Renal pelvis (tissue), 12 donors: Measurements from ENCODE around the gene TSTD2. TPM values are rescaled to one million over a fixed set of nuclear protein-coding genes. Genes with fewer than 3 reads are reported as not detected.
A peak's percentile ranks its signal among the peaks of the same experiment; 100 is the strongest.

Experiments
- DNase-seq: peaks from one replicate; pipeline ENCODE4 v3.0.0-alpha.2; 2013
- long read RNA-seq, 16 experiments: transcript quantifications; one replicate each; lab custom pipeline, GENCODE V29; 2026
- polyA plus RNA-seq, 3 donors: library from polyadenylated mRNA; unstranded; fragments of 120-200 nt; gene quantifications; one replicate each; pipeline ENCODE4 v1.2.1, GENCODE V29; 2013; ENCODE audit not compliant: insufficient read length in 3 of 3

Gene TSTD2
- 10 to 100 TPM; 29.0 to 40.8 (median 38.8) TPM for polyA plus RNA-seq
- long read RNA-seq, donor 1, full-length matches to known transcripts: 17 of 17 reads
- long read RNA-seq, donor 1, partial matches to known transcripts: 0 of 17 reads
- long read RNA-seq, donor 1, other reads (novel, unspliced or antisense): 0 of 17 reads
- long read RNA-seq, donor 2, full-length matches to known transcripts: 20 of 25 reads
- long read RNA-seq, donor 2, partial matches to known transcripts: 5 of 25 reads
- long read RNA-seq, donor 2, other reads (novel, unspliced or antisense): 0 of 25 reads
- long read RNA-seq, donor 3, full-length matches to known transcripts: 20 of 20 reads
- long read RNA-seq, donor 3, partial matches to known transcripts: 0 of 20 reads
- long read RNA-seq, donor 3, other reads (novel, unspliced or antisense): 0 of 20 reads
- long read RNA-seq, donor 4, full-length matches to known transcripts: 10 of 10 reads
- long read RNA-seq, donor 4, partial matches to known transcripts: 0 of 10 reads
- long read RNA-seq, donor 4, other reads (novel, unspliced or antisense): 0 of 10 reads
- long read RNA-seq, donor 5, full-length matches to known transcripts: 6 of 6 reads
- long read RNA-seq, donor 5, partial matches to known transcripts: 0 of 6 reads
- long read RNA-seq, donor 5, other reads (novel, unspliced or antisense): 0 of 6 reads
- long read RNA-seq, donor 6, full-length matches to known transcripts: 10 of 19 reads
- long read RNA-seq, donor 6, partial matches to known transcripts: 9 of 19 reads
- long read RNA-seq, donor 6, other reads (novel, unspliced or antisense): 0 of 19 reads
- long read RNA-seq, donor 7, full-length matches to known transcripts: 27 of 45 reads
- long read RNA-seq, donor 7, partial matches to known transcripts: 12 of 45 reads
- long read RNA-seq, donor 7, other reads (novel, unspliced or antisense): 6 of 45 reads
- long read RNA-seq, donor 8, full-length matches to known transcripts: 14 of 14 reads
- long read RNA-seq, donor 8, partial matches to known transcripts: 0 of 14 reads
- long read RNA-seq, donor 8, other reads (novel, unspliced or antisense): 0 of 14 reads
- long read RNA-seq, donor 9, full-length matches to known transcripts: 22 of 27 reads
- long read RNA-seq, donor 9, partial matches to known transcripts: 5 of 27 reads
- long read RNA-seq, donor 9, other reads (novel, unspliced or antisense): 0 of 27 reads
- long read RNA-seq, donor 10, full-length matches to known transcripts: 28 of 35 reads
- long read RNA-seq, donor 10, partial matches to known transcripts: 7 of 35 reads
- long read RNA-seq, donor 10, other reads (novel, unspliced or antisense): 0 of 35 reads
- long read RNA-seq, donor 11, transcript TSTD2-205 (1 exons, 3,076 nt): major isoform, 14 of 14 reads
- long read RNA-seq, donor 11, partial matches to known transcripts: 0 of 14 reads
- long read RNA-seq, donor 11, other reads (novel, unspliced or antisense): 0 of 14 reads
- long read RNA-seq, donor 12, full-length matches to known transcripts: 41 of 41 reads
- long read RNA-seq, donor 12, partial matches to known transcripts: 0 of 41 reads
- long read RNA-seq, donor 12, other reads (novel, unspliced or antisense): 0 of 41 reads
- long read RNA-seq, donor 13, transcript TSTD2-205 (1 exons, 3,076 nt): major isoform, 16 of 25 reads
- long read RNA-seq, donor 13, partial matches to known transcripts: 9 of 25 reads
- long read RNA-seq, donor 13, other reads (novel, unspliced or antisense): 0 of 25 reads
- long read RNA-seq, donor 14: 0 reads
- long read RNA-seq, donor 15, full-length matches to known transcripts: 33 of 41 reads
- long read RNA-seq, donor 15, partial matches to known transcripts: 8 of 41 reads
- long read RNA-seq, donor 15, other reads (novel, unspliced or antisense): 0 of 41 reads
- long read RNA-seq, donor 16, full-length matches to known transcripts: 33 of 33 reads
- long read RNA-seq, donor 16, partial matches to known transcripts: 0 of 33 reads
- long read RNA-seq, donor 16, other reads (novel, unspliced or antisense): 0 of 33 reads

DNA sequence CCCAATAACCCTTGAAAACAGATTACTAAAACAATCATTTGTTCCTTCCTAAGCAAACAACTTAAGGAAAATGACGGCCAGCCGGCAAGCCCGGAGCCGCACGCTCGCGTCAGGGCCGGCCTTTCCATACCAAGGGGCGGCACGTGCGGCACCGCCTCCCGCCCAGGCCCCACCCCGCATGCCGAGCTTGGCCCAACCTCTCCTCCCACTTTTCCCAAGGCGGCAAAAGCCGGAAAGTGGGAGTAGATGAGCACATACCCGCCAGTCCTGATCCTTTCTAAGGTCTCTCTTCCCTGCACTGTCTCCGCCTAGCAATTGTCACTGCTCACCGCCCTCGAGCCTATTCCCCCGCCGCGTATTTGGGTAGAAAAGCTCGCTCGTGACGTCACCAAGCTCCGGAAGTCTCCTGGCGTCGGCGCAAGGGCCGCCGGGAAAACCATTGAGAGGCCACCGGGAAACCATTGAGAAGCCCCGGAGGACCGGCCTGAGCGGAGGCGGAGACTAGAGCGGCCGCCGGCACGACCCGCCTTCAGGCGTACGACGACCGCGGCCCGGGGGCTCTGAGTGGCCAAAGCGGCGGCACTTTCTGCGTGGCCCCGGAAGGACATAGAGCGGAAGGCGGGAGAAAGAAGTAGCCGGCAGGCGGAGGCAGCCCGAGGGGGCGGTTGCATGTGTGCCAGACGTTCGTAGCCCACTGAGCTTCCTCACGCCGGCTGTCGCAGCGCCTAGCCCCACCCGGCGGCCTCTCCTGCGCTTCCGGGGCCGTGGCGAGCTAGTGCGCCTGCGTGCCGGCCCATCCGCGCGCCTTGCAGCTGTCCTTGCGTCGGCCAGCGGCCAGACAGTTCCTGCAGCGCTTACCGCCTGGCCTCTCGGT lies at the start of gene TSTD2, which contains the start of gene NCBP1:
Gene TSTD2, minus strand, starts transcription at position 384 of the 874 bp plus-strand sequence. CDS start 5,806 bp downstream, outside the sequence.
Gene NCBP1, plus strand, starts transcription at position 837 of the 874 bp plus-strand sequence. CDS start 61 bp downstream, outside the sequence.
- peak; percentile 98 for DNase-seq

DNA sequence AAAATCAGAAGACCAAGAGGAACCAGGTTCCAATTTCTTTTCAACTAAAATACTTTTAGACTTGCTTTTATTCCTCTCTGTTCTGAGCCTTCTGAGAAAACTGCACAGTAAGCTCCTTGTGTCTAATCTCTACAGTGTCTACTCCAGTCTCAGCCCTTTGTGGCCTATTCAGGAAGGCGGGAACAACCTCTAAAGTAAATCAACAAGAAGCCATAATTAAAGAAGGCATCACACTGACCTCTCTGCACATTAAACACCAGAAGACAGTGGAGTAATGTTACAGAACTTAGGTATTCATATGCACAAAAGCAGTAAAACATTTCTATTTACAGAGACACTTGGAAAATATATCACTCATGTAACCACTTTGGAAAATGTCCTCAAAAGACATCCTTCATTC lies 49.1 kb upstream of the TSTD2 start:
- DNase-seq: no peak

DNA sequence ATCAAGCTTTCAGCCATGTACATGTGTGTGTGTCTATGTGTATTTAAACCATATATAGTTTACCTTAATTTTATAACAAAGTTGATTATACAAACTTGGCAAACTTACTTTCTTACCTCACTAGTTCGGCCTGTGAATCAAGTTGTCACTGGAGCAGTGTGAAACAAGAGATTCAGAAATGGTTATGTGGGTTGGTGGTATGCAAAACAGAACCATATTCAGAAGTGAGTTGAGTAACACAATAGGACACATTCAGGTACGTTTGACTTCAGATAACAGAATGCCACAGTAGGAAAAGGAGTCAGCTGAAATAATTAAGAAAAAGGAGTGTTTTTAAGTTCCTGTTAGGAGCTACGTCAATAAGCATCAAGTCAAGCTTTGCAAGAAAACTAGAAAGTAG lies 42.5 kb upstream of the TSTD2 start:
- no peak for DNase-seq

DNA sequence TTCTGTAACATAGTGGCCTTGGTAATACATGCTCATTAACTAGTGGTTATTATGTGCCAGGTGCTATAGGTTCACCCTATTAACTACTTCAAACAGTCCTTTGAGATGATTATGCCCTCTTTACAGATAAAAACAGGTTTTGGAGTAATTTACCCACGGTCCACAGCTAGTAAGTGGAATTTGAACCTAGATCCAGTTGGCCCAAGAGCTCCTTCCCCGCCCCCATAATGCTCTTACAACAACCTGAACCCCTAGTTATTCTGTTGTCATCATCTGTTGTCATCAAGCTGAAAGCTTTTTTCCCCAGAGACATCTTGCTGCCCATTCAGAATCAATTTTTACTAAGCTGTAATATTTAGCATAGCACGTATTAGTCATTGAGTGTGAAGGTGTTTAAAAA lies 40.8 kb upstream of the TSTD2 start:
- no peak for DNase-seq

DNA sequence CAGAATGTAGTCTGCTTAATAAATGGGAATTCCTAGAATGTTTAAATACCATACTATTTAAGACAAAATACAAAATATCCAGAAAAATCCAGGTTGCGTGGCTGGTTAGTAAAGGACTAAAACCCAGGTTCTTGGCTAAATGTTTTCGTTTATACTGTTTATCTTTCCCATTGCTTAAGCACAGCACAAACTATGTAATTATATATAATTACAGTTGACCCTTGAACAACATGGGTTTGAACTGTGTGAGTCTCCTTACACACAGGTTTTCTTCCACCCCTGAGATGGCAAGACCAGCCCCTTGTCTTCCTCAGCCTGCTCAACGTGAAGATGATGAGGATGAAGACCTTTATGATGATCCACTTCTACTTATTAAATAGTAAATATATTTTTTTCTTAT lies 39.2 kb upstream of the TSTD2 start:
- DNase-seq: no peak

DNA sequence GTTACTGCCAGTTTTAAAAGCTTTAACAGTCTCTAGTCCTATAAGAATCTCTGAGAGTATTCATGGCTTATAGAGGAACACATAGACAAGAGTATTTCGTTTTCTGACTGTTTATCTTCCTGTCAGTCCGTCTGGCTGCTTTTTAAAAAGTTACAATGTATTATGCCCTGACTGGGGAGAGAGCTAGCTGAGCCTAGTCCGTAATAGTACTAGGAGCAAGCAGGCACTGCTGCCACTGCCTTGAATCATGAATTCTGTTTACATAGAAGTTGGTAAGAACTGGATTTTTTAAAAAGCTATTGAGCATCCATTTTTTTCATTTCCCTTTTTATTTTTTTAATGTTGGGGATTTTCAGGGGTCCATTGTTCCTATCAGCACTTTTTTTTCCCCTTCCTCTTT lies 37.4 kb upstream of the TSTD2 start:
- DNase-seq: no peak

DNA sequence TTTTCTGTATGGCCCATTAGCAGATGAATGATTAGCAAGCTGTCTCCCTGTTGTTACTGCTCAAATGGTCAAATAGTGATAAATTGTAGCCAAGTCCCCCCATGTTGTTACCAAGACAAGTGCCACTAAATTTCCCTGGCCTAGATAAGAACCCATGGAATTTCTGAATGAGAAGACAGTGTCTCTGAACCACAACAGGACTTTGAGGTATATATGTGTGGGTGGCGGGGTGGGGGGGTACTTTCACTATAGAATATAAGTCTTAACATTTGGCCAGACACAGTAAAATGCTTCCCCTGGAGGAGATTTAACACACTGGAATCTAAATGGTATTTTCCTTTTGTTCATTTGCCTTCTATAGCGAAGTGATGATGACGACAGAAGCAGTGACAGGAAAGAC lies 35.3 kb upstream of the TSTD2 start:
- no peak for DNase-seq

DNA sequence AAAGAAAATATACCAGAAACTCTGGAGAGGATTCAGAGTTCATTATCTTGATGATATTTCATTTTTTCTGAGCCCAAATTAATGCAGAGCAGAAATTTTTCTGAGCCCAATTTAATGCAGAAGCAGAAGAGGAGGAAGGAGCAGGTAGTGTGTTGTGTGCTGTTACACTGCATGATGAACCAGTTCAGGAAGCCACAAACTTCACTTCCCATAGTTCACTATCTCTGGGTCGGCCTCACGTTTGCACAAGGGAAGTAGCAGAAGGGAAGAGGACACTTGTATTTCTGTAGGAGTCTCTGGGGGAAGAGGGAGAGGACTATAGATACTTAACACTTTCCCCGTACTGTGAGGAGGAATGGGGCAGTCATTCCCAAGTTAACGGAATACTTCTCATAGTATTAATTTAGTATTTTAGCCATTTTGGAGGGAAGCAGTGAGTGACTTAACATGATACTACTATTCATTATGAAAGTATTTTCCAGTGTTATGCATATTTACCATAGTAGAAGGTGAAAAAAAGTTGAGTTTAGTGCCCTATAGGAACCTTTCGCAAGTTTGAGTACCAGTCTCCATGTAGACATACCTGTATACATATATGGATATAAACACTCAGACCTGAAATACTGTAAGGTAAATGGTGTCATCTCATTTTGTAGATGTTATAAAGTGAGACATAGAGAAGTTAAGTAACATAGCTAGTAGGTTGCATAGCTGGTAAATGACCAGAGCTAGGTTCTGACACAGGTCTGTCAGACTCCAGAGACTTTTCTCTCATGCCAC lies 33.9 kb upstream of the TSTD2 start:
- no peak for DNase-seq

DNA sequence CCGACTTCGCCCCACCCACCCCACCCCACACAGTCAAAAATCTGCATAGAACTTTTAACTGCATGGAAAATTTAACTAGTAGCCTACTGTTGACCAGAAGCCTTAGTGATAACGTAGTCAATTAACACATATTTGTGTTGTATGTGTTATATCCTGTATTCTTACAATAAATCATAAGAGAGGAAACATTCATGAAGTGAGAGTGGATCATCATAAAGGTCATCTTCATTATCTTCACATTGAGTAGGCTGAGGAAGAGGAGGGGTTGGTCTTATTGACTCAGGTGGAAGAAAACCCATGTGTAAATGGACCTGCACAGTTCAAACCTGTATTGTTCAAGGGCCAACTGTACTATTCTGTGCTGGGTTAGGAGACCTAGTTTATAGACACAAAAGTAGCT lies 32.6 kb upstream of the TSTD2 start:
- DNase-seq: no peak

DNA sequence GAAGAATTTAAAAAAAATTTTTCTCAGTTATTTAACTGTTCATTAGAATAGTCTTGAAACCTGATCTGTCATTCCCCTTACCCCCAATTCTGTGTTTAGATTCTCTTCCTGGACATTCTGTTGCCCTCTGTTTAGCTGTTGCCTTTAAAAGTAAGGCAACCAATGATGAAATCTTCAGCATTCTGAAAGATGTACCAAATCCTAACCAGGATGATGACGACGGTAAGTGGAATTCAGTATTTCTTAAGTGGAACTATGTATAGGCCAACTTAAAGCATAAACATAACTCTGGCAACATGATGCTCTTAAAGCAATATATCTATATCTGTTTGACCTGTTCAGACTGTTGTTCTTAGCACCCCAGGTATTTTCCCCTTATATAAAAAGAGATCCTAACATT lies 27.7 kb upstream of the TSTD2 start:
- no peak for DNase-seq

DNA sequence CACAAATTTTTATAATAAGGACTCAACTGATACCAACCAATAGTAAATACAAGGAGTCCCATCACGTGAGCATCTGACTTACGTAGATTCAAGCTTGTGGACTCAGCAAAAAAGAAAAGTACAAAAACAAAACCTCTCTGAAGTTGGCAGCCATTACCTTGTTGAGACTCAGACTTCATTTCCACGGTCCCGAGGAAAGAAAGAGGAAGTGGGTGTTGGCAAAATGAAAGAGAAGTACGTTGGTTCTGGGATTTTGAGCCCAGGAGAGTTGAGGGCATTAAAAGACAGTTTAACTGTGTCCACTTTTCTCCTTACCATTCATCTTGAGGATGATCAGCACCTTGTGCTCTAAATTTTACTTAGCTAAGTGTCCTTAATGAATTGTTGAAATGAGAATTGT lies 27.2 kb upstream of the TSTD2 start:
- no peak for DNase-seq

DNA sequence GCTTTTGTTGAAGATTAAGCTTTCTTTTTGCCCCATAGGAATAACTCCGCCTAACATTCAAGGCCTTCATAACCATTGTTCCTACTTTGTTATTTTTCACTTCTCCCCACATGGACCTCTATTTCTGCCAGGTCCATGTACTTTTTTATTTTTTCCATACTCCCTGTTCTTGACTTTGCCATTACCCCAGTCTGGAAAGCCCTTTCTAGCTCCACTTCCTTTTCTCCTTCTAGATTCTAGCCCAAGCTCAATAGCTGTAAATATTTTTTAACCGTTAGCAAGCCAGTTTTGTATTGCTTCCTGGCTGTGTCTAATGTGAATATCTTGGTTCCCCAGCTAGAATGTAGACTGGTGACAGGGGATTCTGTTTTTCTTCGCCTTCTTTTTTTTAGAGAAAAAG lies 26.6 kb upstream of the TSTD2 start:
- DNase-seq: no peak

DNA sequence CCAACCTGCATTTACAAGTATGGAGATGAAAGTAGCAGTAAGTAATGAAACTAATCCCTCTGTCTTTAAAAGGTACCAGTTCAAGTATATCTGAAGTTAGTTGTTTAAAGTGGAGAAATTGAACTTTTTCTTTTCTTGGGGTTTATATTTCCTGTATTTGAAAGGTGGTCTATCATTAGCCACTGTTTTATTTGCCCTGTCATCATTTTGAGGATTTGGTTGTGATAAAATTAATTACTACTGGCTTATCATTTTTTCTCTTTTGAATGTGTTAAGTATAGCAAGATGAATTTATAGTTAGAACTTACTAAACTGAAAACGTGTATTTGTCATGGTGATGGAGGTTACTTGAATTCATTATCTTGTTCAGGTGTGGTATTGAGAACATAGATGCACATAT lies 25.5 kb upstream of the TSTD2 start:
- no peak for DNase-seq

DNA sequence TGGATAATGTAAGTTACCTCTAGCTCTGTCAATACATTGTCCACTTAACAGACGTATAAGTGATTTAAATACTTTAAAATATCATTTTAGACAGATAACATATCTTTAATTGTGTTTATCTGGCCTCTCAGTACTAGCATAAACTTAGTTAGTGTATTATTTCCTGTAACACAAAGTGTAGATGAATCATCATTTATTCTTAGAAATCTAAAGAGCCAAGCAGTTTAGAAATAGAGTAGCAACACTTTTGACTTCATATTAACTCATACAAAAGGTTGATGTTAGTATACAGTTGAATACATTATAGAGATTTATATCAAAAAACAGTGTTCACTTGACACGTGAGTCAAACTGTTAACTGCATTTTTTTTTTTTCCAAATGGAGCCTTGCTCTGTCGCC lies 18.5 kb upstream of the TSTD2 start:
- no peak for DNase-seq

DNA sequence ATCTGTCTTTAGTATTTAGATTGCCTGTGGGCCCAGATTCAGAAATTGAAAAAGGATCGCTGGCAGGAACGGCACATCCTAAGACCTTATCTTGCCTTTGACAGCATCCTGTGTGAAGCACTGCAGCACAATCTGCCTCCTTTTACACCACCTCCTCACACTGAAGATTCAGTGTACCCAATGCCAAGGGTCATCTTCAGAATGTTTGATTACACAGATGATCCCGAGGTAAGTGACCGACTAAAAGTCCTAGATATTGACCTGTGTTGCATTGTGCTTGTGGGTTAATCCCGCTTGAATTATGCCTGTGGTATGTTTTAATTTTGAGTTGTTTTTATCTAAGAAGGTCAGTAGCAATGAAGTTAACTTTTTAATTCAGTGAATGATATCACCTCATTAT lies 14.8 kb upstream of the TSTD2 start:
- no peak for DNase-seq

DNA sequence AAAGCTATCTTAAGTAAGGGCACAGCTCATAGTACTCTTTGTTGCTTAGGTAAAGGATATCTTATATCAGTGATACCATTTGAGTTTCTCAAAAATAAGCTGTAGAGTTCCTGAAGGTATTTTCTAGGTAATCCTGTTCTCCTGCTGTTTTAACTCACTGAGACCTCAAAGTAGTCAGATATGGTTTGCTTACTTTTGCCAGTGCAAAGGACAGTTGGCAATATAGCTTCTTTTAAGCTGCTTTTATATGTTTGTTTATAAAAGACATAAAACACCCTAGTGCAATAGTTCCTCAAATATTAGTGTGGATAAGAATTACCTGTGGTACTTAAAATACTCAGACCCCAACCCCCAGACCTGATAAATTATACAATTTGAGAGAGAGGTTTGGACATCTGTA lies 12.6 kb upstream of the TSTD2 start:
- DNase-seq: no peak

DNA sequence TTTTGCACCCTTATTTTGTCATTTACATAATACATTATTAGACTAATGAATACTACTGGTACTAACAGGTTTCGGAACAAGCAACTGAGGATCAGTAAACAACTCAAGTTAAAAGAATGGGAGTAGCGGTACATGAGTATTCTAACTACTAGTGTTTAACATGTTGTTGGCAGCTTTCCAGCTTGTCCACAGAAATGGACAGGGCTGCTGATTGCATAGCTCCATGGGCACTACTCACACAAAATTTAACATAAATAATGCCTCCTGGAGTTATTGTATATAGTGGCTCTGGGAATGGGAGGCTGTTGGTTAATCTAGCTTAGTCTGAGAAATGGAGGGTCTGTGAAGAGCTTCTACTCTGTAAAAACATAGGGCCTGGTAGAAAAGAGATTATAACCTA lies 7.2 kb upstream of the TSTD2 start:
- DNase-seq: no peak

DNA sequence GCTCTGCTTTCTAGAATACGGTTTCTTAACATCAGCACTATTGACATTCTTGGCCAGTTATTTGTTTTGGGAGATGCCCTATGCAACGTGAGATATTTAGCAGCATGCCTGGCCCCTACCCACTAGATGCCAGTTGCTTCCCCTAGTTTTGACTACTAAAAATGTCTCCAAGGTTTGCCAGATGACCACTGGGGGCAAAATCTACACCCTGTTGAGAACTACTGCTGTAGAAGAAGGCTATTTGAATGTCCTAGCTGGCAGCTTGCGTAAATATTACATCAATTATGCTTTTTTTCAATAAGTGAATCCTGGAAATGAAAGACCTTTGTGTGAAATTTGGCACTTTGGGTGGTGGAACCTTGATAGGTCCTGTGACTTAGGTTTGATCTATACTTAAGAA lies 5.5 kb upstream of the TSTD2 start:
- DNase-seq: no peak

DNA sequence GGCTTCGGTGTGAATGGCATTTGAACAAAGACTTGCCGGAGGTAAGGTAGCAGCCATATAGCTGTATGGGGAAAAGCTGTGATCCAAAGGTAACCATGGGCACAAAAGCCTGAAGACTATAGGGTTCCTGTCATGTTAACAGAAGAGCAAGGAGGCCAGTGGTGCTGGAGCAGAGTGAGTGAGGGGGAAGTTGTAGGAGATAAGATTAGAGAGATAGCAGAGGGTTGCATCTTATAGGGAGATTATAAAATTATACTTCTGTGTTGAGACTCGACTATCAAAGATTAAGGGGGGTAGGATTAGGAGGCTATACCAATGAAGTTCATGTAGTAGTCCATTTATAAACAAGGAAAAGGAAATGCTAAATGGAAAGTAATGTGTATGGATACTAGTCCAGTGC lies 3.7 kb upstream of the TSTD2 start:
- no peak for DNase-seq
